Omental fat pad (tissue), 4 donors: ENCODE results near the gene VASH2. TPM values are rescaled to one million over a fixed set of nuclear protein-coding genes. Genes with fewer than 3 reads are reported as not detected.
"Not testable (repeated sequence)": the region's sequence is repeated elsewhere in the genome, so short reads cannot be mapped to it uniquely, and the experiment has no call there.

ENCODE experiments used
- ATAC-seq: fragments of 150-250 bp; one replicate; pipeline ENCODE4 v1.9.1; 2016; ENCODE audit warnings: mild to moderate bottlenecking, moderate library complexity; ENCODE audit not compliant: low FRiP score
- DNase-seq: peaks from one replicate; pipeline ENCODE4 v3.0.0-alpha.2; 2019; ENCODE audit warnings: low spot score
- total RNA-seq, 4 donors: library from RNA; depleted of rRNA; stranded (reverse); fragments of >200 nt; gene quantifications; one replicate each; pipeline ENCODE4 v1.1.0, GENCODE V29; 2016
- TF ChIP-seq, protein P1 (sequence below), 3 donors: fragments of 450-650 bp; IDR thresholded peaks; one replicate each; pipeline ENCODE4 v1.5.1; 2016 to 2017; ENCODE audit warnings: antibody characterized with exemption in 3 of 3, mild to moderate bottlenecking in 3 of 3, moderate library complexity in 2 of 3

VASH2 gene
- total RNA-seq, 4 donors from 2014 or later, result 0.31 to 7.6 (median 1.2) TPM

DNA sequence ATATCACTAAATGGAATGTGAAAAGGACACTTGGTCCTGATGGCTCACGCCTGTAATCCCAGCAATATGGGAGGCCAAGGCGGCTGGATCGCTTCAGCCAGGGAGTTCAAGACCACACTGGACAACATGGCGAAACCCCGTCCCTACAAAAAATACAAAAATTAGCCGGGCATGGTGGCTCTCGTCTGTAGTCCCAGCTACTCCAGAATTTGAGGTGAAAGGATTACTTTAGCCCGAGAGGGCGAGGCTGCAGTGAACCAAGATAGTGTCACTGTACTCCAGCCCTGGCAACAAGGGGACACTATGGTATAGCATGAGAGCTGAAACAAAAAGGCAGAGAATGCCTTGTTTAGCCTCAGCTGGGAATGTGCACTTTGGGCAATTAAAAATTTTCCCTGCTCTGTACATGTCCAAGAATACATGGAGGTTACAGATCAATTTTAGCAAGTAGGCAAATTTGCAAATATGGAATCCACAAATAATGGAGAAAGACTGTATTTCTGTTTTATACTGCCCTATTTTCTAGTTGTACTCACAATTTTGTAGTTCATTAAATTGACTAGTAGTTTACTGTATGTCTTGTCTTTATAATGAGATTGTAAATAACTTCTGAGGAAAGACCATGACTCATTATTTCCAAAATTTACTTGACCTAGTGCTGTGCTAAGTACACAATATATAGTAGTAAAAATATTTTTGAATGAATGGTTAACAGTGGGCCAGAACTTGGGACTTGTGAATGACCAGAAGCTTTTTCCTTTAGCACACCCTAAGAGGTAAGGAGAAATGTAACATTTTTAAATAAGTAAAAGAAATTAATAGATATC lies 67.3 kb downstream of the VASH2 start:
- ATAC-seq (no peak), DNase-seq (no peak)
- TF ChIP-seq, protein P1, sequence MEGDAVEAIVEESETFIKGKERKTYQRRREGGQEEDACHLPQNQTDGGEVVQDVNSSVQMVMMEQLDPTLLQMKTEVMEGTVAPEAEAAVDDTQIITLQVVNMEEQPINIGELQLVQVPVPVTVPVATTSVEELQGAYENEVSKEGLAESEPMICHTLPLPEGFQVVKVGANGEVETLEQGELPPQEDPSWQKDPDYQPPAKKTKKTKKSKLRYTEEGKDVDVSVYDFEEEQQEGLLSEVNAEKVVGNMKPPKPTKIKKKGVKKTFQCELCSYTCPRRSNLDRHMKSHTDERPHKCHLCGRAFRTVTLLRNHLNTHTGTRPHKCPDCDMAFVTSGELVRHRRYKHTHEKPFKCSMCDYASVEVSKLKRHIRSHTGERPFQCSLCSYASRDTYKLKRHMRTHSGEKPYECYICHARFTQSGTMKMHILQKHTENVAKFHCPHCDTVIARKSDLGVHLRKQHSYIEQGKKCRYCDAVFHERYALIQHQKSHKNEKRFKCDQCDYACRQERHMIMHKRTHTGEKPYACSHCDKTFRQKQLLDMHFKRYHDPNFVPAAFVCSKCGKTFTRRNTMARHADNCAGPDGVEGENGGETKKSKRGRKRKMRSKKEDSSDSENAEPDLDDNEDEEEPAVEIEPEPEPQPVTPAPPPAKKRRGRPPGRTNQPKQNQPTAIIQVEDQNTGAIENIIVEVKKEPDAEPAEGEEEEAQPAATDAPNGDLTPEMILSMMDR (IDR thresholded peaks at IDR 0.05), result no peak

DNA sequence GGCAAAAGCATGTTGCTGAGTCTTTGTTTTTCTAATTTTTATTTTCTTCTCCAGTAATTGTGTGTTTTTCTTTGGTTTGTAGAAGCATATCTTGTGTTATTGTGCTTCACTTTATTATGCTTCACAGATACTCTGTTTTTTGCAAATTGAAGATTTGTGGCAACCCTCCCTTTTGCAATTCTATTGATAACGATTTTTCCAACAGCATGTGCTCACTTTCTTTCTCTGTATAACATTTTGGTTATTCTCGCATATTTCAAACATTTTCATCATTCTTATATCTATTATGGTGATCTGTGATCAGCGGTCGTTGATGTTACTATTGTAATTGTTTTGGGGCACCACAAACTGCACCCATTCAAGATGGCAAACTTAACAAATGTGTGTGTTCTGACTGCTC lies 69.1 kb downstream of the VASH2 start:
- ATAC-seq, result no peak
- TF ChIP-seq, protein P1 (IDR thresholded peaks at IDR 0.05), result no peak
- no peak for DNase-seq

DNA sequence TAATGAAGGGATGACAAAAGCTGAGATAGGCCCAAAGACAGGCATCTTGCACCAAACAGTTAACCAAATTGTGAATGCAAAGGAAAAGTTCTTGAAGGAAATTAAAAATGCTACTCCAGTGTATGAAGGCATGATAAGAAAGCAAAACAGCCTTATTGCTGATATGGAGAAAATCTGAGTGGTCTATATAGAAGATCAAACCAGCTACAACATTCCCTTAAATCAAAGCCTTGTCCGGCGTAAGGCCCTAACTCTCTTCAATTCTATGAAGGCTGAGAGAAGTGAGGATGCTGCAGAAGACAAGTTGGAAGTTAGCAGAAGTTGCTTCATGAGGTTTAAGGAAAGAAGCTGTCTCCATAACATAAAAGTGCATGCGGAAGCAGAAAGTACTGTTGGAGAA lies 69.7 kb downstream of the VASH2 start:
- no peak for ATAC-seq
- TF ChIP-seq, protein P1 (IDR thresholded peaks at IDR 0.05), result no peak
- no peak for DNase-seq

DNA sequence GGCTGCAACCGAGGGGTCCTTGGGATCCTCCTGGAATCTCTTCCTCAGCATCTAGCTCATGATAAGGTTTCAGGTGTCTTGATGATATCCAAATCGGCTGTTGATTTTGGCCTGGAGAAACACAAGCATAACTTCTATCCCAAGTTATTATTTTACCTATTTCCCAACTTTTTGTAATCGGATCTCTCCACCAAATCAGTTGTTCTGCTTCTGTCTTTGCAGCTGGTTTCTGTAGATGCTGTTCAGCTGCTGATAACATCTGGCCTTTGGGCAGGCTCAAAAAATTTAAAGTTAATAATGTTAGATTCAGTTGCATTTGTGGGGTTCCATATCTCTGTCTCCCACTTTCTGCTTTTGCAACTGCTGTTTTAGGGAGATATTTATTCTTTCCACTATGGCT lies 76.7 kb downstream of the VASH2 start:
- not testable (repeated sequence) for ATAC-seq, DNase-seq

DNA sequence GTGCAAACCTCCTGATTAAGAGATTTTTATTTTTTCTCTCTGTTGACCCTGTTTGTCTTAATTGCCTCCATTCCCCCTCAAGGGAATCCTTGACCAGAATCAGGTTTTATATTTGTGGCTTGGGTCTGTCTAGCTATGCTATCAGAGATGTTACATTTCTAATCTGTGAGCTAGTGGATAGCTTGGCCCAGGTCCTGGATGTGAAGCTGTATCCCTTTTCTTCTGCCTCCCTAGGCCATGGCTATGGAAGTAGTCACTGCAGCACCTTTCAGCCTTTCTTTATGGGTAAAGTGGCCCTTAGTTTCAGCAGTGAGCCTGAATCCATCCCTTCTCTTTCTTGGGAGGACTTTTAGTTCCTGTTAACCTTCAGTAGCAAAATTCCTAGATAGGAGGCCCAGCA lies 82.3 kb downstream of the VASH2 start:
- TF ChIP-seq, protein P1 (IDR thresholded peaks at IDR 0.05), result no peak
- ATAC-seq, result no peak
- no peak for DNase-seq

DNA sequence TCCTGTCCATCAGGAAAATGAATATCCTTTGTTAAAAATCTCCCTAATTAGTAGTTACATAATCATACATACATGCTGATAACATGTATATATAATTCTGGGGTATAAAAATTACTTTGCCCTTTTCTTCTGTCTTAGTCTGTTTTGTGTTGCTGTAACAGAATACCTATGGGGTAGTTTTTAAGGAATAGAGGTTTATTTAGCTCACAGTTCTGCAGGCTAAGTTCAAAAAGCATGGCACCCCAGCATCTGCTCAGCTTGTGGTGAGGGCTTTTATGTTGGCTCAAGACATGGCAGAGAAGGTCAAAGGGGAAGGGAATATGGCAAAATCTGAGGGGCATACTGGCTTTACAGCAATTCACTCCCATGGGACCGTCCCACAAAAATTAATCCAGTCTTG lies 84.4 kb downstream of the VASH2 start:
- TF ChIP-seq, protein P1 (IDR thresholded peaks at IDR 0.05), result no peak
- no peak for ATAC-seq
- DNase-seq, result no peak

DNA sequence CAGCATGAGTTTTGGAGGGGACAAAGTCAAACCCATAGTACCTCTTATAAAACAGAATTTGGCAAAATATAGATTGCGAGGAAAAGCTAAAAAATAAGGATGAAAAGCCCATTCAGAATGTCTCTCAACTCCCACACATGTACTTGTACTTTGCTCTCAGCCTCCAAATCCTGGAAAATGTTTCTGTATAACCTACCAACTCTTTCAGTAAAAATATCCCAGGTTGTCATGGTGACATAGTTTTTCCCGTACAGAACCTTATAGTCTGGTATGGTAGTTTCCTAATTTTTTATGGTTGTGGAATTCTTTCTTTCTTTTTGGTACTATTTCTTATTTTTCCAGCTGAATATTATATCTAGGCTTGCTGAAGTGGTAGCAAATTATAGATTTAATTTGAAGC lies 85.2 kb downstream of the VASH2 start:
- ATAC-seq, result no peak
- DNase-seq, result no peak
- TF ChIP-seq, protein P1 (IDR thresholded peaks at IDR 0.05), result no peak

Other genes starting within 250 kb of the VASH2 start
- 10 to 100 TPM; 17.8 to 32.2 (median 27.3) TPM for gene NSL1, start 158.8 kb upstream of the VASH2 start, total RNA-seq
- 10 to 100 TPM; 10.1 to 15.9 (median 13.3) TPM for gene TATDN3, start 158.6 kb upstream of the VASH2 start, total RNA-seq
- gene SPATA45, start 102.9 kb upstream of the VASH2 start, total RNA-seq, result not detected
- 1 to 10 TPM; 3.2 to 7.2 (median 4.9) TPM for gene FLVCR1, start 92.3 kb upstream of the VASH2 start, total RNA-seq
- 10 to 100 TPM; 28.7 to 63.4 (median 41.1) TPM for gene ANGEL2, start 65.3 kb downstream of the VASH2 start, total RNA-seq
- gene RPS6KC1, start 100.7 kb downstream of the VASH2 start, total RNA-seq, result 10 to 100 TPM; 16.1 to 22.6 (median 21.4) TPM